Measurements from ENCODE around the gene CCDC12. TPM values are rescaled to one million over a fixed set of nuclear protein-coding genes. Genes with fewer than 3 reads are reported as not detected.

The CCDC12 gene
- total and polyA plus RNA-seq, 9 of the 15 experiments (the other 6 are each of a cell fraction or from before 2014, with no cell fraction given) = 8.9 to 201 (median 86.9) TPM

GRCh38 chr3:46965151-46965550, 11.4 kb downstream of the CCDC12 start:
- H3K4me1 ChIP-seq (replicated peaks in 1 of 2; ENCODE audit: control insufficient read depth in 2 of 2, insufficient read depth in 2 of 2, low read length in 2 of 2) = peaks cover 24 to 25% of the 10 kb centered on the region in 2 experiments
- FAIRE-seq = no peak
- no peak overlapping the region for H3K4me3 ChIP-seq
- peak overlapping the region; percentile 20; the same call in 1 of the 3 replicates for H3K27ac ChIP-seq (ENCODE audit: extremely low read depth, low read depth, low read length)
- peaks cover 75% of the 10 kb centered on the region for H4K20me1 ChIP-seq (replicated peaks; ENCODE audit: control insufficient read depth, insufficient read depth, low read length)
- intact Hi-C loops (cut with micrococcal nuclease) (no loop called here), in situ Hi-C loops (cut with MboI) (no loop called here)
- H3K27me3 ChIP-seq (ENCODE audit: control insufficient read depth in 2 of 2, insufficient read depth in 2 of 2, low read length in 2 of 2) = no peaks in the 10 kb centered on the region
- peaks cover 86% of the 10 kb centered on the region for H3K79me2 ChIP-seq (ENCODE audit: control insufficient read depth, insufficient read depth, low read length)
- 74% methylated on average over 6 of the region's 6 CpGs for WGBS (ENCODE audit: insufficient coverage, low coverage, missing lambda C conversion rate)
- BruUV-seq (replicated peaks) = no TSS peak
- no peaks in the 10 kb centered on the region for H3K9me3 ChIP-seq (replicated peaks; ENCODE audit: control insufficient read depth, insufficient read depth, low read depth, low read length)
- peaks cover 36% of the 10 kb centered on the region for H3K9me1 ChIP-seq (ENCODE audit: control insufficient read depth, insufficient read depth, low read length)
- no peak overlapping the region for H2AFZ ChIP-seq (ENCODE audit: low read depth, low read length)
- H3K9ac ChIP-seq (ENCODE audit: insufficient read depth in 1 of 2, low read depth in 2 of 2, low read length in 2 of 2) = peak overlapping the region in 1 of 2 experiments; percentile 24; a peak in 2 of 4 replicates
- POLR2A ChIA-PET = interaction anchor here (0.6 to 3.8 kb wide), 5 partner anchors 9 to 115 kb away, joined by 3 to 22 read pairs (median 5); partner anchors contain the start of gene CCDC12
- no peak for DNase-seq (ENCODE audit: extremely low read depth in 1 of 4, low spot score in 3 of 4)
- peaks cover 72% of the 10 kb centered on the region for H3K36me3 ChIP-seq (ENCODE audit: control insufficient read depth, insufficient read depth, low read length)
- CTCF ChIA-PET (ENCODE audit: low intra/inter-chr PET ratio) = no interaction called here
- peak overlapping the region; percentile 5; the same call in 1 of the 2 replicates for H3K4me2 ChIP-seq (ENCODE audit: insufficient read depth, low read length)
- ATAC-seq = peak; percentile 14; the same call in 1 of the 3 replicates
- TF ChIP-seq FOXK1 (CRISPR knock-in tag; IDR thresholded peaks at IDR 0.05; ENCODE audit: borderline replicate concordance) (0 out of 2 replicates have a peak, but pooled peaks have one; percentile 43), ZBTB12 (CRISPR knock-in tag; IDR thresholded peaks at IDR 0.05) (no peak), CCAR2 (IDR thresholded peaks at IDR 0.05; ENCODE audit: low read depth, low read length) (no peak), LARP7 (IDR thresholded peaks at IDR 0.05) (no peak), CBX2 (IDR thresholded peaks at IDR 0.05; ENCODE audit: insufficient read depth, low read length, poor library complexity, severe bottlenecking) (no peak), ZNF696 (CRISPR knock-in tag; conservative IDR thresholded peaks at IDR 0.05) (no peak), HMG20A (CRISPR knock-in tag; conservative IDR thresholded peaks at IDR 0.05) (no peak), ZNF23 (CRISPR knock-in tag; IDR thresholded peaks at IDR 0.05) (no peak)
- TF ChIP-seq, protein P1, sequence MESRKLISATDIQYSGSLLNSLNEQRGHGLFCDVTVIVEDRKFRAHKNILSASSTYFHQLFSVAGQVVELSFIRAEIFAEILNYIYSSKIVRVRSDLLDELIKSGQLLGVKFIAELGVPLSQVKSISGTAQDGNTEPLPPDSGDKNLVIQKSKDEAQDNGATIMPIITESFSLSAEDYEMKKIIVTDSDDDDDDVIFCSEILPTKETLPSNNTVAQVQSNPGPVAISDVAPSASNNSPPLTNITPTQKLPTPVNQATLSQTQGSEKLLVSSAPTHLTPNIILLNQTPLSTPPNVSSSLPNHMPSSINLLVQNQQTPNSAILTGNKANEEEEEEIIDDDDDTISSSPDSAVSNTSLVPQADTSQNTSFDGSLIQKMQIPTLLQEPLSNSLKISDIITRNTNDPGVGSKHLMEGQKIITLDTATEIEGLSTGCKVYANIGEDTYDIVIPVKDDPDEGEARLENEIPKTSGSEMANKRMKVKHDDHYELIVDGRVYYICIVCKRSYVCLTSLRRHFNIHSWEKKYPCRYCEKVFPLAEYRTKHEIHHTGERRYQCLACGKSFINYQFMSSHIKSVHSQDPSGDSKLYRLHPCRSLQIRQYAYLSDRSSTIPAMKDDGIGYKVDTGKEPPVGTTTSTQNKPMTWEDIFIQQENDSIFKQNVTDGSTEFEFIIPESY (CRISPR knock-in tag; IDR thresholded peaks at IDR 0.05) = 0 out of 2 replicates have a peak, but pooled peaks have one; percentile 19
- TF ChIP-seq, protein P2, sequence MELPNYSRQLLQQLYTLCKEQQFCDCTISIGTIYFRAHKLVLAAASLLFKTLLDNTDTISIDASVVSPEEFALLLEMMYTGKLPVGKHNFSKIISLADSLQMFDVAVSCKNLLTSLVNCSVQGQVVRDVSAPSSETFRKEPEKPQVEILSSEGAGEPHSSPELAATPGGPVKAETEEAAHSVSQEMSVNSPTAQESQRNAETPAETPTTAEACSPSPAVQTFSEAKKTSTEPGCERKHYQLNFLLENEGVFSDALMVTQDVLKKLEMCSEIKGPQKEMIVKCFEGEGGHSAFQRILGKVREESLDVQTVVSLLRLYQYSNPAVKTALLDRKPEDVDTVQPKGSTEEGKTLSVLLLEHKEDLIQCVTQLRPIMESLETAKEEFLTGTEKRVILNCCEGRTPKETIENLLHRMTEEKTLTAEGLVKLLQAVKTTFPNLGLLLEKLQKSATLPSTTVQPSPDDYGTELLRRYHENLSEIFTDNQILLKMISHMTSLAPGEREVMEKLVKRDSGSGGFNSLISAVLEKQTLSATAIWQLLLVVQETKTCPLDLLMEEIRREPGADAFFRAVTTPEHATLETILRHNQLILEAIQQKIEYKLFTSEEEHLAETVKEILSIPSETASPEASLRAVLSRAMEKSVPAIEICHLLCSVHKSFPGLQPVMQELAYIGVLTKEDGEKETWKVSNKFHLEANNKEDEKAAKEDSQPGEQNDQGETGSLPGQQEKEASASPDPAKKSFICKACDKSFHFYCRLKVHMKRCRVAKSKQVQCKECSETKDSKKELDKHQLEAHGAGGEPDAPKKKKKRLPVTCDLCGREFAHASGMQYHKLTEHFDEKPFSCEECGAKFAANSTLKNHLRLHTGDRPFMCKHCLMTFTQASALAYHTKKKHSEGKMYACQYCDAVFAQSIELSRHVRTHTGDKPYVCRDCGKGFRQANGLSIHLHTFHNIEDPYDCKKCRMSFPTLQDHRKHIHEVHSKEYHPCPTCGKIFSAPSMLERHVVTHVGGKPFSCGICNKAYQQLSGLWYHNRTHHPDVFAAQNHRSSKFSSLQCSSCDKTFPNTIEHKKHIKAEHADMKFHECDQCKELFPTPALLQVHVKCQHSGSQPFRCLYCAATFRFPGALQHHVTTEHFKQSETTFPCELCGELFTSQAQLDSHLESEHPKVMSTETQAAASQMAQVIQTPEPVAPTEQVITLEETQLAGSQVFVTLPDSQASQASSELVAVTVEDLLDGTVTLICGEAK (IDR thresholded peaks at IDR 0.05) = no peak
- TF ChIP-seq, protein P2 (CRISPR knock-in tag; IDR thresholded peaks at IDR 0.05) = no peak
